Measurements from ENCODE around the gene PHACTR2.
"Not testable (repeated sequence)": the region's sequence is repeated elsewhere in the genome, so short reads cannot be mapped to it uniquely, and the experiment has no call there.

Gene PHACTR2

DNA sequence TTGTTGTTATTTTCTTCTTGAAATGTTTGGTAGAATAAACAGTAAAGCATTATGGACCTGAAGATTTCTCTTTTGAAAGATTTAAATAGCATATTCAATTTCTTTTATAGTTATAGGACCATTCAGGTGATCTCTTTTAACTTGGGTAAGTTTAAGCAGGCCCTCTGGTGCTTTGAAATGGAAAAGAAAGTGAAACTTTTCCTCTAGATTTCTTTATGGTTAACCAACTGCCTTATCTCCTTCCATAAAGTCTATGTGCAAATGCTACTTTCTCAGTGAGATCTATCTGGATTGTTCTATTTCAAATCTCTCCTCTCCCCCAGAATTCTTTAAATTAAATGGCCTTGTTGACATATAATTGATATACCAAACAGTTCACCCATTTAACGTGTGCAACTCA lies 54.0 kb downstream of the PHACTR2 start:
- Histone ChIP-seq H3K4me3 (replicated peaks; ENCODE audit: insufficient read depth, low read length) (no peak overlapping the region), H3K27me3 (ENCODE audit: insufficient read depth, poor library complexity, severe bottlenecking) (no peaks in the 10 kb centered on the region), H3K27ac (replicated peaks) (peak overlapping the region; percentile 17)
- TF ChIP-seq SPI1 (IDR thresholded peaks at IDR 0.05; ENCODE audit: borderline replicate concordance, low read depth) (no peak), POLR2AphosphoS5 (IDR thresholded peaks at IDR 0.05; ENCODE audit: low read depth) (no peak), GABPA (IDR thresholded peaks at IDR 0.05; ENCODE audit: low read depth) (no peak)
- TF ChIP-seq, protein P1, sequence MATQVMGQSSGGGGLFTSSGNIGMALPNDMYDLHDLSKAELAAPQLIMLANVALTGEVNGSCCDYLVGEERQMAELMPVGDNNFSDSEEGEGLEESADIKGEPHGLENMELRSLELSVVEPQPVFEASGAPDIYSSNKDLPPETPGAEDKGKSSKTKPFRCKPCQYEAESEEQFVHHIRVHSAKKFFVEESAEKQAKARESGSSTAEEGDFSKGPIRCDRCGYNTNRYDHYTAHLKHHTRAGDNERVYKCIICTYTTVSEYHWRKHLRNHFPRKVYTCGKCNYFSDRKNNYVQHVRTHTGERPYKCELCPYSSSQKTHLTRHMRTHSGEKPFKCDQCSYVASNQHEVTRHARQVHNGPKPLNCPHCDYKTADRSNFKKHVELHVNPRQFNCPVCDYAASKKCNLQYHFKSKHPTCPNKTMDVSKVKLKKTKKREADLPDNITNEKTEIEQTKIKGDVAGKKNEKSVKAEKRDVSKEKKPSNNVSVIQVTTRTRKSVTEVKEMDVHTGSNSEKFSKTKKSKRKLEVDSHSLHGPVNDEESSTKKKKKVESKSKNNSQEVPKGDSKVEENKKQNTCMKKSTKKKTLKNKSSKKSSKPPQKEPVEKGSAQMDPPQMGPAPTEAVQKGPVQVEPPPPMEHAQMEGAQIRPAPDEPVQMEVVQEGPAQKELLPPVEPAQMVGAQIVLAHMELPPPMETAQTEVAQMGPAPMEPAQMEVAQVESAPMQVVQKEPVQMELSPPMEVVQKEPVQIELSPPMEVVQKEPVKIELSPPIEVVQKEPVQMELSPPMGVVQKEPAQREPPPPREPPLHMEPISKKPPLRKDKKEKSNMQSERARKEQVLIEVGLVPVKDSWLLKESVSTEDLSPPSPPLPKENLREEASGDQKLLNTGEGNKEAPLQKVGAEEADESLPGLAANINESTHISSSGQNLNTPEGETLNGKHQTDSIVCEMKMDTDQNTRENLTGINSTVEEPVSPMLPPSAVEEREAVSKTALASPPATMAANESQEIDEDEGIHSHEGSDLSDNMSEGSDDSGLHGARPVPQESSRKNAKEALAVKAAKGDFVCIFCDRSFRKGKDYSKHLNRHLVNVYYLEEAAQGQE (IDR thresholded peaks at IDR 0.05; ENCODE audit: insufficient replicate concordance, low read depth) = no peak
- TF ChIP-seq, protein P2, sequence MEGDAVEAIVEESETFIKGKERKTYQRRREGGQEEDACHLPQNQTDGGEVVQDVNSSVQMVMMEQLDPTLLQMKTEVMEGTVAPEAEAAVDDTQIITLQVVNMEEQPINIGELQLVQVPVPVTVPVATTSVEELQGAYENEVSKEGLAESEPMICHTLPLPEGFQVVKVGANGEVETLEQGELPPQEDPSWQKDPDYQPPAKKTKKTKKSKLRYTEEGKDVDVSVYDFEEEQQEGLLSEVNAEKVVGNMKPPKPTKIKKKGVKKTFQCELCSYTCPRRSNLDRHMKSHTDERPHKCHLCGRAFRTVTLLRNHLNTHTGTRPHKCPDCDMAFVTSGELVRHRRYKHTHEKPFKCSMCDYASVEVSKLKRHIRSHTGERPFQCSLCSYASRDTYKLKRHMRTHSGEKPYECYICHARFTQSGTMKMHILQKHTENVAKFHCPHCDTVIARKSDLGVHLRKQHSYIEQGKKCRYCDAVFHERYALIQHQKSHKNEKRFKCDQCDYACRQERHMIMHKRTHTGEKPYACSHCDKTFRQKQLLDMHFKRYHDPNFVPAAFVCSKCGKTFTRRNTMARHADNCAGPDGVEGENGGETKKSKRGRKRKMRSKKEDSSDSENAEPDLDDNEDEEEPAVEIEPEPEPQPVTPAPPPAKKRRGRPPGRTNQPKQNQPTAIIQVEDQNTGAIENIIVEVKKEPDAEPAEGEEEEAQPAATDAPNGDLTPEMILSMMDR (IDR thresholded peaks at IDR 0.05; ENCODE audit: insufficient read depth, low read length) = no peak
- no peak for DNase-seq (ENCODE audit: low read depth in 1 of 2, low spot score in 1 of 2)

DNA sequence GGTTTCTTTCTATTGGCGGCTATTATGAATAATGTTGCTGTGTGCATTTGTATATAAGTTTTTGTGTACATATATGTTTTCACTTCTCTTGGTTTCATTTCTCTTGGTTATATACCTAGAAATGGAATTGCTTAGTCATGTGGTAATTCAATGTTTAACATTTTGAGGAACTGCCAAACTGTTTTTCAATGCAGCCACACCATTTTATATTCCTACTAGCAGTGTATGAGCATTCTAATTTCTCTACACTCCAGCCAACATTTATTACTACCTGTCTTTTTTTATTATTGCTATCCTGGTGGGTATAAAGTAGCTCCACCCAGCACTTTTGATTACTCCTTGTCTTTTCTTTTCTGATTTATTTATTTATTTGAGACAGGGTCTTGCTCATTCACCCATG lies 54.8 kb downstream of the PHACTR2 start:
- Histone ChIP-seq H3K4me3 (replicated peaks; ENCODE audit: insufficient read depth, low read length) (no peak overlapping the region), H3K27me3 (ENCODE audit: insufficient read depth, poor library complexity, severe bottlenecking) (no peaks in the 10 kb centered on the region), H3K27ac (replicated peaks) (peak overlapping the region; percentile 46)
- peak; percentile 92 for TF ChIP-seq SPI1 (IDR thresholded peaks at IDR 0.05; ENCODE audit: borderline replicate concordance, low read depth)
- TF ChIP-seq, protein P1 (IDR thresholded peaks at IDR 0.05; ENCODE audit: insufficient replicate concordance, low read depth) = no peak
- peak in 1 of 2 experiments; percentile 7 for DNase-seq (ENCODE audit: low read depth in 1 of 2, low spot score in 1 of 2)

DNA sequence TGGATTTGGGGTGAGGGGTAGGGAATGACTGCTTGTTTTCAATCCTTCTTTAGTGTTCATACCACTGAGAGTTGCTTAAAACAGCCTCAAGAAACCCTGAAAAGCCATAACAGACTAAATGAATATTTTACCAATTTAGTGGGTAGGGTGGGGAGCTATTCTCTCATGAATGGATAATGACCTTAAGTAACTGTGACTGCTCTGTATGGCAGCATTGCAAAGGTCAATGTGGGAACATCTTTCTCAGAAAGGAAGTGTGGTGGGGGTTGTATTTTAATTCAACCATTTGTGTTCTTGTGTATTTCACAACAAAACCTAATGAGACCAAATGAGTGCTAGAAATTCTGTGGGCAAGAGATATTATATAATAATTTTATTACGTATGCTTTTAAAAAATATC lies 55.7 kb downstream of the PHACTR2 start:
- peak in 1 of 2 experiments; percentile 20 for DNase-seq (ENCODE audit: low read depth in 1 of 2, low spot score in 1 of 2)
- TF ChIP-seq POLR2AphosphoS5 (IDR thresholded peaks at IDR 0.05; ENCODE audit: low read depth) (no peak), GABPA (IDR thresholded peaks at IDR 0.05; ENCODE audit: low read depth) (no peak), SPI1 (IDR thresholded peaks at IDR 0.05; ENCODE audit: borderline replicate concordance, low read depth) (peak; percentile 17; the same call in 1 of the 2 replicates)
- TF ChIP-seq, protein P2 (IDR thresholded peaks at IDR 0.05; ENCODE audit: insufficient read depth, low read length) = no peak
- Histone ChIP-seq H3K27ac (replicated peaks) (peak overlapping the region; percentile 46), H3K27me3 (ENCODE audit: insufficient read depth, poor library complexity, severe bottlenecking) (no peaks in the 10 kb centered on the region), H3K4me3 (replicated peaks; ENCODE audit: insufficient read depth, low read length) (no peak overlapping the region)

DNA sequence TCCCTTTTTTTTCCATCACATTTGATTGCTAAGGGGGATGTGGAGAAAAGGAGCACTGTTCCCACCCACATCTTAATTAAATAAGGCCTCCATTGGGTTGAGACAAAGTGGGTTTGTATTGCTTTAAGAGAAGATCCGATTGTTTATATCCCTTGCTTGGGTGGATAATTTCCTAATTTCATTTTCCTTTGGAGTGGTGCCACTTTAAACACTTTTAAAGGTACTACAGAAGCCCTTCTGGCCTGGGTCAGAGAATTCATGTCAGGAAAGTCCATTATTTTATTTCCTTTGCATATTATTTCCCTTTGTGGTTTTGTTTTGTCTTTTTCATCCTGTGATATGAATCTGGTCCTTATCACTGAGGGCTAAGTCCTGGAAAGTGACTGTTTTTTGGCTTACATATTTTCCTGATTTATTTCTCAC lies 56.9 kb downstream of the PHACTR2 start:
- Histone ChIP-seq H3K27ac (replicated peaks) (no peak overlapping the region), H3K4me3 (replicated peaks; ENCODE audit: insufficient read depth, low read length) (no peak overlapping the region), H3K27me3 (ENCODE audit: insufficient read depth, poor library complexity, severe bottlenecking) (no peaks in the 10 kb centered on the region)
- TF ChIP-seq, protein P1 (IDR thresholded peaks at IDR 0.05; ENCODE audit: insufficient replicate concordance, low read depth) = no peak
- TF ChIP-seq POLR2AphosphoS5 (IDR thresholded peaks at IDR 0.05; ENCODE audit: low read depth) (no peak), SPI1 (IDR thresholded peaks at IDR 0.05; ENCODE audit: borderline replicate concordance, low read depth) (no peak), GABPA (IDR thresholded peaks at IDR 0.05; ENCODE audit: low read depth) (no peak)
- TF ChIP-seq, protein P2 (IDR thresholded peaks at IDR 0.05; ENCODE audit: insufficient read depth, low read length) = no peak
- no peak for DNase-seq (ENCODE audit: low read depth in 1 of 2, low spot score in 1 of 2)

DNA sequence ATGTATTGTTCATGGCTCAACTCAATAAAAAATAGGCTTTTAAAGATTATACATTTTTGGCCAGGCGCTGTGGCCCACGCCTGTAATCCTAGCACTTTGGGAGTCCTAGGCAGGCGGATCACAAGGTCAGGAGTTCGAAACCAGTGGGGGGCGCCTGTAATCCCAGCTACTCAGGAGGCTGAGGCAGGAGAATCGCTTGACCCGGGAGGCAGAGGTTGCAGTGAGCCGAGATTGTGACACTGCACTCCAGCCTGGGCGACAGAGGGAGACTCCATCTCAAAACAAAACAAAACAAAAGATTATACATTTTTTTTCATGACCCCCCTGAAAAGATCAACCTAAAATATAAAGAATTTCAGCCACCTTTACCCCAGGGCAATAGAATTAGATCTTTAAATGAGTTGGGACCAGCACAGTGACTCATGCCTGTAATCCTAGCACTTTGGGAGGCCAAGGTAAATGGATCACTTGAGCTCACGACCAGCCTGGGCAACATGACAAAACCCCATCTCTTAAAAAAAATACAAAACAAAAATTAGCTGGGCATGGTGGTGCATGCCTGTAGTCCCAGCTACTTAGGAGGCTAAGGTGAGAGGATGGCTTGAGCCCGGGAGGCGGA lies 60.4 kb downstream of the PHACTR2 start:
- H3K27ac ChIP-seq (replicated peaks); DNase-seq (ENCODE audit: low read depth in 1 of 2, low spot score in 1 of 2); H3K4me3 ChIP-seq (replicated peaks; ENCODE audit: insufficient read depth, low read length); H3K27me3 ChIP-seq (ENCODE audit: insufficient read depth, poor library complexity, severe bottlenecking): not testable (repeated sequence)

Measured in HL-60 (cell line).